ENCODE data around the gene STK39.

Gene STK39

DNA sequence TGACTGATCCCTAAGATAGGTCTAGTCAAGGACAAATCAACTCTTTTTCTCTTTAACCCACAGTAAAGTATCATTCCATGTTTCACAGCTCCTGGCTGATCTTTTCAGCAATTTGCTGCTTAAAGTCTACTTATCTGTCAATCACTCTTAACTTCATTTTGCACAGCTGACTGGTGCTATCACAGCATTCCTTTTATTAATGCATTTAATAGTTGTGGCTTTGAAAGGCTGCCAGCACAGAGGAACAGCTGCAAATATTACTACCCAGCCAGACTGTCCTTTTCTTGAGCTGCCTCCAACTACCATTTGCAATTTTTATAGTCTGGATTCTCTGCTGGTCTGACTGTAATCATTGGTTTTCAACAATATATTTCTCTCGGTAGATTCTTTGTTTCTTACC, 303.5 kb downstream of the STK39 start:
- no peak for DNase-seq (ENCODE audit: low read depth in 1 of 2, low spot score in 1 of 2)
- TF ChIP-seq, protein P1, sequence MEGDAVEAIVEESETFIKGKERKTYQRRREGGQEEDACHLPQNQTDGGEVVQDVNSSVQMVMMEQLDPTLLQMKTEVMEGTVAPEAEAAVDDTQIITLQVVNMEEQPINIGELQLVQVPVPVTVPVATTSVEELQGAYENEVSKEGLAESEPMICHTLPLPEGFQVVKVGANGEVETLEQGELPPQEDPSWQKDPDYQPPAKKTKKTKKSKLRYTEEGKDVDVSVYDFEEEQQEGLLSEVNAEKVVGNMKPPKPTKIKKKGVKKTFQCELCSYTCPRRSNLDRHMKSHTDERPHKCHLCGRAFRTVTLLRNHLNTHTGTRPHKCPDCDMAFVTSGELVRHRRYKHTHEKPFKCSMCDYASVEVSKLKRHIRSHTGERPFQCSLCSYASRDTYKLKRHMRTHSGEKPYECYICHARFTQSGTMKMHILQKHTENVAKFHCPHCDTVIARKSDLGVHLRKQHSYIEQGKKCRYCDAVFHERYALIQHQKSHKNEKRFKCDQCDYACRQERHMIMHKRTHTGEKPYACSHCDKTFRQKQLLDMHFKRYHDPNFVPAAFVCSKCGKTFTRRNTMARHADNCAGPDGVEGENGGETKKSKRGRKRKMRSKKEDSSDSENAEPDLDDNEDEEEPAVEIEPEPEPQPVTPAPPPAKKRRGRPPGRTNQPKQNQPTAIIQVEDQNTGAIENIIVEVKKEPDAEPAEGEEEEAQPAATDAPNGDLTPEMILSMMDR (IDR thresholded peaks at IDR 0.05; ENCODE audit: insufficient read depth, low read length) = no peak
- no peak for TF ChIP-seq POLR2AphosphoS5 (IDR thresholded peaks at IDR 0.05; ENCODE audit: low read depth)
- TF ChIP-seq GABPA (IDR thresholded peaks at IDR 0.05; ENCODE audit: low read depth) = no peak
- TF ChIP-seq SPI1 (IDR thresholded peaks at IDR 0.05; ENCODE audit: borderline replicate concordance, low read depth) = no peak
- TF ChIP-seq, protein P2, sequence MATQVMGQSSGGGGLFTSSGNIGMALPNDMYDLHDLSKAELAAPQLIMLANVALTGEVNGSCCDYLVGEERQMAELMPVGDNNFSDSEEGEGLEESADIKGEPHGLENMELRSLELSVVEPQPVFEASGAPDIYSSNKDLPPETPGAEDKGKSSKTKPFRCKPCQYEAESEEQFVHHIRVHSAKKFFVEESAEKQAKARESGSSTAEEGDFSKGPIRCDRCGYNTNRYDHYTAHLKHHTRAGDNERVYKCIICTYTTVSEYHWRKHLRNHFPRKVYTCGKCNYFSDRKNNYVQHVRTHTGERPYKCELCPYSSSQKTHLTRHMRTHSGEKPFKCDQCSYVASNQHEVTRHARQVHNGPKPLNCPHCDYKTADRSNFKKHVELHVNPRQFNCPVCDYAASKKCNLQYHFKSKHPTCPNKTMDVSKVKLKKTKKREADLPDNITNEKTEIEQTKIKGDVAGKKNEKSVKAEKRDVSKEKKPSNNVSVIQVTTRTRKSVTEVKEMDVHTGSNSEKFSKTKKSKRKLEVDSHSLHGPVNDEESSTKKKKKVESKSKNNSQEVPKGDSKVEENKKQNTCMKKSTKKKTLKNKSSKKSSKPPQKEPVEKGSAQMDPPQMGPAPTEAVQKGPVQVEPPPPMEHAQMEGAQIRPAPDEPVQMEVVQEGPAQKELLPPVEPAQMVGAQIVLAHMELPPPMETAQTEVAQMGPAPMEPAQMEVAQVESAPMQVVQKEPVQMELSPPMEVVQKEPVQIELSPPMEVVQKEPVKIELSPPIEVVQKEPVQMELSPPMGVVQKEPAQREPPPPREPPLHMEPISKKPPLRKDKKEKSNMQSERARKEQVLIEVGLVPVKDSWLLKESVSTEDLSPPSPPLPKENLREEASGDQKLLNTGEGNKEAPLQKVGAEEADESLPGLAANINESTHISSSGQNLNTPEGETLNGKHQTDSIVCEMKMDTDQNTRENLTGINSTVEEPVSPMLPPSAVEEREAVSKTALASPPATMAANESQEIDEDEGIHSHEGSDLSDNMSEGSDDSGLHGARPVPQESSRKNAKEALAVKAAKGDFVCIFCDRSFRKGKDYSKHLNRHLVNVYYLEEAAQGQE (IDR thresholded peaks at IDR 0.05; ENCODE audit: insufficient replicate concordance, low read depth) = no peak
- Histone ChIP-seq H3K4me3 (replicated peaks; ENCODE audit: insufficient read depth, low read length) (no peak overlapping the region), H3K27me3 (ENCODE audit: insufficient read depth, poor library complexity, severe bottlenecking) (no peaks in the 10 kb centered on the region), H3K27ac (replicated peaks) (no peak overlapping the region)

DNA sequence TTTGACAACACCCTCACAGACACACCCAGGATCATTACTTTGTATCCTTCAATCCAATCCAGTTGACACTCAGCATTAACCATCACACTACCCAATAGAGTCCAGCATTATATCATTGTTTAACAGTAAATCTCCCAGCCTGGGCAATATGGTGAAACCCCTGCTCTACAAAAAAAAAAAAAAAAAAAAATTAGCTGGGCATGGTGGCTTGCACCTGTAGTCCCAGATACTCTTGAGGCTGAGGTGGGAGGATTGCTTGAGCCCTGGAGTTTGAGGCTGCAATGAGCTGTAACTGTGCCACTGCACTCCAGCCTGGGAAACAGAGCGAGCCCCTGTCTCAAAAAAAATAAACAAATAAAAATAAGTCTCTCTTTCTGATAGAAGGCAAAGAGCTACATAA, 304.0 kb downstream of the STK39 start:
- no peaks in the 10 kb centered on the region for H3K27me3 ChIP-seq (ENCODE audit: insufficient read depth, poor library complexity, severe bottlenecking)
- no peak overlapping the region for H3K27ac ChIP-seq (replicated peaks)
- no peak for DNase-seq (ENCODE audit: low read depth in 1 of 2, low spot score in 1 of 2)
- H3K4me3 ChIP-seq (replicated peaks; ENCODE audit: insufficient read depth, low read length) = no peak overlapping the region
- TF ChIP-seq, protein P2 (IDR thresholded peaks at IDR 0.05; ENCODE audit: insufficient replicate concordance, low read depth) = no peak
- TF ChIP-seq GABPA (IDR thresholded peaks at IDR 0.05; ENCODE audit: low read depth) = no peak
- TF ChIP-seq, protein P1 (IDR thresholded peaks at IDR 0.05; ENCODE audit: insufficient read depth, low read length) = no peak
- no peak for TF ChIP-seq SPI1 (IDR thresholded peaks at IDR 0.05; ENCODE audit: borderline replicate concordance, low read depth)
- no peak for TF ChIP-seq POLR2AphosphoS5 (IDR thresholded peaks at IDR 0.05; ENCODE audit: low read depth)

DNA sequence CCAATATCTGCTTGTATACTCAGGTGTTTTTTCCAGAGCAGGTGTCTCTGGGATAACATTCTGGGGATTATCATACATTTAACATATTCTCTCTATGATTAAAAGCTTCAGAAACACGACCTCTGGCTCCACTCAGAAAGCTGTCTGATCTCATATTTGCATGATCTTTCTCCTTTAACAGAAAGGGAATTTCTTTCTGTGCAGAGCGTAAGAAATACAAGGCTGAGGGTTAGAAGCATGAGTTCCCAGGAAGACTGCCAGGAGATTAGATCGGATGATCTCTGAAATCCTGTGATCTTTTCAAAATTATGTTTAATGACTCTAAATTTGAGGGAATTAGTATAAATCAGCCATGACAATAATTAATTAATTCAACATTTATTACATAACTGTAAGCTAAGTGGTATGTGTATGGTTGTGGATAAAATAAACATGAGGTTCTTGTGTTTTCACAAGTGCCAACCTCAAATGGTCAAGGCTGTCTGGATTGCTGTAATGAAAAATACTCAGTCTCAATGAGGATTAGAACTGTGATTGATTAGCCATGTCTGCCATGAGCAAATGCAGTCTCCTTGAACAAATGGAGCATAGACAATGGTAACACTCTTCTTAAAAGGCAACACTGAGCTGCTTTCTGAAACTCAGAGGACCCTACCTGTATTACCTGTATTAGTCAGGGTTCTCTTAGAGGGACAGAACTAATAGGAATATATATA, 304.9 kb downstream of the STK39 start:
- DNase-seq (ENCODE audit: low read depth in 1 of 2, low spot score in 1 of 2) = no peak
- H3K27ac ChIP-seq (replicated peaks) = no peak overlapping the region
- H3K4me3 ChIP-seq (replicated peaks; ENCODE audit: insufficient read depth, low read length) = no peak overlapping the region
- H3K27me3 ChIP-seq (ENCODE audit: insufficient read depth, poor library complexity, severe bottlenecking) = peaks cover 6% of the 10 kb centered on the region
- TF ChIP-seq, protein P2 (IDR thresholded peaks at IDR 0.05; ENCODE audit: insufficient replicate concordance, low read depth) = no peak
- no peak for TF ChIP-seq SPI1 (IDR thresholded peaks at IDR 0.05; ENCODE audit: borderline replicate concordance, low read depth)
- TF ChIP-seq, protein P1 (IDR thresholded peaks at IDR 0.05; ENCODE audit: insufficient read depth, low read length) = no peak
- TF ChIP-seq POLR2AphosphoS5 (IDR thresholded peaks at IDR 0.05; ENCODE audit: low read depth) = no peak
- TF ChIP-seq GABPA (IDR thresholded peaks at IDR 0.05; ENCODE audit: low read depth) = no peak

Measured in HL-60 (cell line).